SK-N-SH (cell line): ENCODE data around the gene RSU1. TPM values are rescaled to one million over a fixed set of nuclear protein-coding genes. Genes with fewer than 3 reads are reported as not detected.

Source experiments
- CTCF ChIA-PET: fragments of 300-600, 350-600 bp; formaldehyde crosslinking; extraction: SDS; loops from one replicate; lab custom pipeline; 2021; lab: Yijun Ruan, JAX
- POLR2A ChIA-PET: fragments of 350-600 bp; sonication (Branson Sonifier 250); formaldehyde crosslinking; extraction: SDS; loops from one replicate; lab custom pipeline; 2020; ENCODE audit warnings: antibody characterized with exemption, inconsistent platforms; lab: Yijun Ruan, JAX
- DNase-seq: peaks from one replicate; pipeline ENCODE4 v3.0.0; 2012
- H2AFZ ChIP-seq: fragments of 200-600 bp; sonication (generic); 2 replicates; pipeline ENCODE4 v1.8.1; 2016; ENCODE audit warnings: antibody characterized with exemption, mild to moderate bottlenecking, low read depth
- H3F3A ChIP-seq: fragments of 200-600 bp; sonication (generic); replicated peaks from 2 replicates; pipeline ENCODE3; 2016; ENCODE audit warnings: antibody characterized with exemption, mild to moderate bottlenecking; ENCODE audit not compliant: insufficient read depth
- H3K27ac ChIP-seq, 2 experiments: fragments of 200-500 bp in 1 of 2; fragments of 200-600 bp in 1 of 2; sonication (Bioruptor generic) in 1 of 2; sonication (generic), shearing (Covaris generic) in 1 of 2; 2 replicates each; pipeline versions ENCODE4 v1.5.1 to v1.6.1; 2014 to 2016; ENCODE audit warnings: low read depth in 2 of 2, inconsistent platforms in 1 of 2, low read length in 1 of 2, mild to moderate bottlenecking in 1 of 2, mixed read lengths in 1 of 2
- H3K27me3 ChIP-seq: fragments of 200-600 bp; sonication (generic), shearing (Covaris generic); 2 replicates; pipeline ENCODE4 v1.6.1; 2016; ENCODE audit warnings: mixed run types; ENCODE audit not compliant: insufficient read depth
- H3K36me3 ChIP-seq, 2 experiments: fragments of 200-500 bp in 1 of 2; fragments of 200-600 bp in 1 of 2; sonication (Bioruptor generic) in 1 of 2; sonication (generic) in 1 of 2; replicated peaks in 1 of 2; 2 replicates each; pipeline versions ENCODE3 to v1.5.1; 2014 to 2016; ENCODE audit warnings: low read length in 1 of 2, mild to moderate bottlenecking in 1 of 2; ENCODE audit not compliant: insufficient read depth in 2 of 2, control insufficient read depth in 1 of 2
- H3K4me1 ChIP-seq, 2 experiments: fragments of 200-500 bp in 1 of 2; fragments of 200-600 bp in 1 of 2; sonication (Bioruptor generic) in 1 of 2; sonication (generic), shearing (Covaris generic) in 1 of 2; 2 replicates each; pipeline versions ENCODE4 v1.5.1 to v1.6.1; 2014 to 2016; ENCODE audit warnings: low read depth in 1 of 2, low read length in 1 of 2, mixed run types in 1 of 2; ENCODE audit not compliant: insufficient read depth in 2 of 2, control insufficient read depth in 1 of 2
- H3K4me2 ChIP-seq: fragments of 200-600 bp; sonication (generic), shearing (Covaris generic); 2 replicates; pipeline ENCODE4 v1.6.1; 2017; ENCODE audit warnings: mixed run types
- H3K4me3 ChIP-seq, 2 experiments: fragments of 200-500 bp in 1 of 2; fragments of 200-600 bp in 1 of 2; sonication (Bioruptor generic) in 1 of 2; sonication (generic), shearing (Covaris generic) in 1 of 2; 2 replicates each; pipeline versions ENCODE4 v1.5.1 to v1.8.1; 2014 to 2016; ENCODE audit warnings: low read depth in 2 of 2, inconsistent platforms in 1 of 2, low read length in 1 of 2, mild to moderate bottlenecking in 1 of 2, mixed read lengths in 1 of 2, moderate library complexity in 1 of 2
- H3K79me2 ChIP-seq: fragments of 200-600 bp; sonication (generic); 2 replicates; pipeline ENCODE4 v1.8.1; 2017; ENCODE audit warnings: mild to moderate bottlenecking; ENCODE audit not compliant: insufficient read depth
- H3K9ac ChIP-seq: fragments of 200-600 bp; sonication (generic); 2 replicates; pipeline ENCODE4 v1.6.1; 2017; ENCODE audit warnings: mixed run types
- H3K9me2 ChIP-seq: fragments of 200-600 bp; sonication (generic); 2 replicates; pipeline ENCODE4 v1.6.1; 2017; ENCODE audit warnings: mixed run types
- H3K9me3 ChIP-seq: fragments of 200-600 bp; sonication (generic); 2 replicates; pipeline ENCODE4 v1.6.1; 2017; ENCODE audit warnings: mixed run types, mild to moderate bottlenecking, moderate library complexity
- H4K20me1 ChIP-seq: fragments of 200-600 bp; sonication (generic); 2 replicates; pipeline ENCODE4 v1.6.1; 2017; ENCODE audit warnings: mild to moderate bottlenecking, mixed run types; ENCODE audit not compliant: insufficient read depth
- CHD2 ChIP-seq: fragments of 150-350 bp; IDR thresholded peaks from 2 replicates; pipeline ENCODE4 v1.6.1; 2018; ENCODE audit warnings: low read length; ENCODE audit not compliant: partially characterized antibody
- EP300 ChIP-seq, 2 experiments: IDR thresholded peaks; 2 replicates each; pipeline versions ENCODE4 v1.4.0 to v1.6.1; 2012; ENCODE audit warnings: borderline replicate concordance in 1 of 2, low read depth in 1 of 2, low read length in 1 of 2
- FOSL2 ChIP-seq: IDR thresholded peaks from 2 replicates; pipeline ENCODE4 v1.4.0; 2012; ENCODE audit warnings: low read depth, mild to moderate bottlenecking, moderate library complexity, borderline replicate concordance
- FOXJ3 ChIP-seq: sonication (generic); formaldehyde crosslinking; IDR thresholded peaks from 2 replicates; pipeline ENCODE4 v1.5.1; 2020; ENCODE audit warnings: mild to moderate bottlenecking, missing genetic modification reagents
- GABPA ChIP-seq: IDR thresholded peaks from 2 replicates; pipeline ENCODE4 v1.4.0; 2012; ENCODE audit warnings: low read depth, mild to moderate bottlenecking
- MEF2A ChIP-seq: IDR thresholded peaks from 2 replicates; pipeline ENCODE4 v1.4.0; 2012; ENCODE audit warnings: low read depth, borderline replicate concordance
- NFIC ChIP-seq: IDR thresholded peaks from 2 replicates; pipeline ENCODE4 v1.4.0; 2012; ENCODE audit warnings: borderline replicate concordance
- POLR2AphosphoS5 ChIP-seq: IDR thresholded peaks from 2 replicates; pipeline ENCODE4 v1.6.1; 2012; ENCODE audit warnings: low read depth, low read length
- RCOR1 ChIP-seq: fragments of 150-350 bp; IDR thresholded peaks from 2 replicates; pipeline ENCODE4 v1.6.1; 2017; ENCODE audit warnings: antibody characterized with exemption, low read length
- SIN3A ChIP-seq: IDR thresholded peaks from 2 replicates; pipeline ENCODE4 v1.6.1; 2012; ENCODE audit warnings: low read depth, mild to moderate bottlenecking, low read length, moderate library complexity, borderline replicate concordance
- SMC3 ChIP-seq: IDR thresholded peaks from 2 replicates; pipeline ENCODE4 v1.6.1; 2012; ENCODE audit warnings: low read depth, low read length, improper control_type of control experiment
- TCF12 ChIP-seq: IDR thresholded peaks from 2 replicates; pipeline ENCODE4 v1.4.0; 2012
- TEAD4 ChIP-seq: IDR thresholded peaks from 2 replicates; pipeline ENCODE4 v1.4.0; 2012; ENCODE audit warnings: mild to moderate bottlenecking, borderline replicate concordance; ENCODE audit not compliant: insufficient read depth
- USF1 ChIP-seq: IDR thresholded peaks from 2 replicates; pipeline ENCODE4 v1.4.0; 2012; ENCODE audit warnings: low read depth, borderline replicate concordance
- WGBS: methylation state at CpG from one replicate; pipeline ENCODE4 v1.1.6; 2017; ENCODE audit warnings: low lambda C conversion rate; 5-methylcytosine and 5-hydroxymethylcytosine counted together
- polyA plus RNA-seq, 3 experiments: library from polyadenylated mRNA; depleted of rRNA; stranded (reverse); fragments of >200 nt; gene quantifications; 2 replicates each; pipeline ENCODE4 v1.2.3, GENCODE V29; 2012
- TF ChIP-seq, protein P1 (sequence below): fragments of 150-350 bp; IDR thresholded peaks from 2 replicates; pipeline ENCODE4 v1.6.1; 2016; ENCODE audit warnings: mild to moderate bottlenecking, low read depth, low read length
- TF ChIP-seq, protein P2 (sequence below): IDR thresholded peaks from 2 replicates; pipeline ENCODE4 v1.6.1; 2012; ENCODE audit warnings: mild to moderate bottlenecking, low read depth, low read length, moderate library complexity
- TF ChIP-seq, protein P3 (sequence below): fragments of 200-600 bp; sonication (generic); IDR thresholded peaks from 2 replicates; pipeline ENCODE4 v1.6.1; 2017; ENCODE audit warnings: antibody characterized with exemption, mild to moderate bottlenecking, moderate library complexity

Gene RSU1
- polyA plus RNA-seq, 1 of the 3 experiments (the other 2 are of a cell fraction) = 59.8 TPM

GRCh38 chr10:16639471-16639870, 177.8 kb downstream of the RSU1 start:
- no peak overlapping the region for H3K4me3 ChIP-seq
- ChIA-PET POLR2A (no interaction called here), CTCF (interaction anchor here (1.0 kb wide), 1 partner anchor 12 kb away, joined by 3 read pairs; no protein-coding TSS in a partner anchor)
- H3K4me2 ChIP-seq = no peak overlapping the region
- H4K20me1 ChIP-seq = 0 out of 2 replicates have a peak, but pooled peaks cover 3% of the 10 kb centered on the region
- H3K36me3 ChIP-seq = no peaks in the 10 kb centered on the region
- H3K4me1 ChIP-seq = no peaks in the 10 kb centered on the region; a peak in 2 of 4 replicates
- WGBS = 93% methylated on average over 4 of the region's 4 CpGs
- H3F3A ChIP-seq = no peaks in the 10 kb centered on the region
- H3K9me3 ChIP-seq = no peaks in the 10 kb centered on the region
- no peaks in the 10 kb centered on the region for H3K27me3 ChIP-seq
- no peaks in the 10 kb centered on the region for H3K9me2 ChIP-seq
- TF ChIP-seq, protein P1, sequence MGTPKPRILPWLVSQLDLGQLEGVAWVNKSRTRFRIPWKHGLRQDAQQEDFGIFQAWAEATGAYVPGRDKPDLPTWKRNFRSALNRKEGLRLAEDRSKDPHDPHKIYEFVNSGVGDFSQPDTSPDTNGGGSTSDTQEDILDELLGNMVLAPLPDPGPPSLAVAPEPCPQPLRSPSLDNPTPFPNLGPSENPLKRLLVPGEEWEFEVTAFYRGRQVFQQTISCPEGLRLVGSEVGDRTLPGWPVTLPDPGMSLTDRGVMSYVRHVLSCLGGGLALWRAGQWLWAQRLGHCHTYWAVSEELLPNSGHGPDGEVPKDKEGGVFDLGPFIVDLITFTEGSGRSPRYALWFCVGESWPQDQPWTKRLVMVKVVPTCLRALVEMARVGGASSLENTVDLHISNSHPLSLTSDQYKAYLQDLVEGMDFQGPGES = no peak
- TF ChIP-seq NFIC = no peak
- TF ChIP-seq TCF12 = no peak
- no peak for TF ChIP-seq SIN3A
- no peak for TF ChIP-seq SMC3
- TF ChIP-seq, protein P2, sequence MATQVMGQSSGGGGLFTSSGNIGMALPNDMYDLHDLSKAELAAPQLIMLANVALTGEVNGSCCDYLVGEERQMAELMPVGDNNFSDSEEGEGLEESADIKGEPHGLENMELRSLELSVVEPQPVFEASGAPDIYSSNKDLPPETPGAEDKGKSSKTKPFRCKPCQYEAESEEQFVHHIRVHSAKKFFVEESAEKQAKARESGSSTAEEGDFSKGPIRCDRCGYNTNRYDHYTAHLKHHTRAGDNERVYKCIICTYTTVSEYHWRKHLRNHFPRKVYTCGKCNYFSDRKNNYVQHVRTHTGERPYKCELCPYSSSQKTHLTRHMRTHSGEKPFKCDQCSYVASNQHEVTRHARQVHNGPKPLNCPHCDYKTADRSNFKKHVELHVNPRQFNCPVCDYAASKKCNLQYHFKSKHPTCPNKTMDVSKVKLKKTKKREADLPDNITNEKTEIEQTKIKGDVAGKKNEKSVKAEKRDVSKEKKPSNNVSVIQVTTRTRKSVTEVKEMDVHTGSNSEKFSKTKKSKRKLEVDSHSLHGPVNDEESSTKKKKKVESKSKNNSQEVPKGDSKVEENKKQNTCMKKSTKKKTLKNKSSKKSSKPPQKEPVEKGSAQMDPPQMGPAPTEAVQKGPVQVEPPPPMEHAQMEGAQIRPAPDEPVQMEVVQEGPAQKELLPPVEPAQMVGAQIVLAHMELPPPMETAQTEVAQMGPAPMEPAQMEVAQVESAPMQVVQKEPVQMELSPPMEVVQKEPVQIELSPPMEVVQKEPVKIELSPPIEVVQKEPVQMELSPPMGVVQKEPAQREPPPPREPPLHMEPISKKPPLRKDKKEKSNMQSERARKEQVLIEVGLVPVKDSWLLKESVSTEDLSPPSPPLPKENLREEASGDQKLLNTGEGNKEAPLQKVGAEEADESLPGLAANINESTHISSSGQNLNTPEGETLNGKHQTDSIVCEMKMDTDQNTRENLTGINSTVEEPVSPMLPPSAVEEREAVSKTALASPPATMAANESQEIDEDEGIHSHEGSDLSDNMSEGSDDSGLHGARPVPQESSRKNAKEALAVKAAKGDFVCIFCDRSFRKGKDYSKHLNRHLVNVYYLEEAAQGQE = no peak
- TF ChIP-seq MEF2A = no peak
- TF ChIP-seq EP300 (IDR thresholded peaks at IDR 0.05; ENCODE audit: borderline replicate concordance in 1 of 2, low read depth in 1 of 2, low read length in 1 of 2) = no peak
- TF ChIP-seq FOSL2 = no peak
- TF ChIP-seq GABPA = no peak
- no peak for TF ChIP-seq TEAD4
- no peak for TF ChIP-seq CHD2
- no peak overlapping the region for H3K9ac ChIP-seq
- no peak overlapping the region for H3K27ac ChIP-seq
- DNase-seq = no peak
- no peaks in the 10 kb centered on the region for H3K79me2 ChIP-seq
- H2AFZ ChIP-seq = no peak overlapping the region

GRCh38 chr10:16632996-16633395, 184.2 kb downstream of the RSU1 start:
- Histone ChIP-seq H3K9me2 (no peaks in the 10 kb centered on the region), H4K20me1 (no peaks in the 10 kb centered on the region)
- POLR2A ChIA-PET = interaction anchor here (0.6 kb wide), 1 partner anchor 56 kb away, joined by 3 read pairs; no protein-coding TSS in a partner anchor
- TF ChIP-seq POLR2AphosphoS5 (no peak), SMC3 (no peak), FOSL2 (no peak), FOXJ3 (CRISPR knock-in tag) (no peak), RCOR1 (no peak), EP300 (IDR thresholded peaks at IDR 0.05; ENCODE audit: borderline replicate concordance in 1 of 2, low read depth in 1 of 2, low read length in 1 of 2) (no peak), USF1 (no peak)
- TF ChIP-seq, protein P3, sequence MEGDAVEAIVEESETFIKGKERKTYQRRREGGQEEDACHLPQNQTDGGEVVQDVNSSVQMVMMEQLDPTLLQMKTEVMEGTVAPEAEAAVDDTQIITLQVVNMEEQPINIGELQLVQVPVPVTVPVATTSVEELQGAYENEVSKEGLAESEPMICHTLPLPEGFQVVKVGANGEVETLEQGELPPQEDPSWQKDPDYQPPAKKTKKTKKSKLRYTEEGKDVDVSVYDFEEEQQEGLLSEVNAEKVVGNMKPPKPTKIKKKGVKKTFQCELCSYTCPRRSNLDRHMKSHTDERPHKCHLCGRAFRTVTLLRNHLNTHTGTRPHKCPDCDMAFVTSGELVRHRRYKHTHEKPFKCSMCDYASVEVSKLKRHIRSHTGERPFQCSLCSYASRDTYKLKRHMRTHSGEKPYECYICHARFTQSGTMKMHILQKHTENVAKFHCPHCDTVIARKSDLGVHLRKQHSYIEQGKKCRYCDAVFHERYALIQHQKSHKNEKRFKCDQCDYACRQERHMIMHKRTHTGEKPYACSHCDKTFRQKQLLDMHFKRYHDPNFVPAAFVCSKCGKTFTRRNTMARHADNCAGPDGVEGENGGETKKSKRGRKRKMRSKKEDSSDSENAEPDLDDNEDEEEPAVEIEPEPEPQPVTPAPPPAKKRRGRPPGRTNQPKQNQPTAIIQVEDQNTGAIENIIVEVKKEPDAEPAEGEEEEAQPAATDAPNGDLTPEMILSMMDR = no peak

More at GRCh38 chr10:16632996-16633395, 184.2 kb downstream of the RSU1 start:
- Histone ChIP-seq H3K4me1 (no peaks in the 10 kb centered on the region; a peak in 1 of 4 replicates), H3K4me2 (no peak overlapping the region), H3F3A (no peaks in the 10 kb centered on the region), H3K4me3 (no peak overlapping the region), H3K9me3 (no peaks in the 10 kb centered on the region), H3K27ac (no peak overlapping the region), H3K79me2 (no peaks in the 10 kb centered on the region), H3K36me3 (no peaks in the 10 kb centered on the region), H3K9ac (no peak overlapping the region), H3K27me3 (no peaks in the 10 kb centered on the region), H2AFZ (no peak overlapping the region)
- 96% methylated on average over 5 of the region's 5 CpGs for WGBS
- DNase-seq = no peak
- CTCF ChIA-PET = no interaction called here
